BLaER1 (cell line): ENCODE results near the gene CA12.
"Not testable (repeated sequence)": the region's sequence is repeated elsewhere in the genome, so short reads cannot be mapped to it uniquely, and the experiment has no call there.

Experiments used
- H3K27ac ChIP-seq: shearing (Covaris generic); formaldehyde crosslinking; 2 replicates; pipeline ENCODE4 v1.8.1; 2022
- H3K27me3 ChIP-seq: shearing (Covaris generic); formaldehyde crosslinking; 2 replicates; pipeline ENCODE4 v1.8.1; 2022
- H3K36me3 ChIP-seq: shearing (Covaris generic); formaldehyde crosslinking; 2 replicates; pipeline ENCODE4 v1.8.1; 2022
- H3K4me1 ChIP-seq: shearing (Covaris generic); formaldehyde crosslinking; 2 replicates; pipeline ENCODE4 v1.8.1; 2022
- H3K4me2 ChIP-seq: shearing (Covaris generic); formaldehyde crosslinking; 2 replicates; pipeline ENCODE4 v1.8.1; 2022
- H3K4me3 ChIP-seq: shearing (Covaris generic); formaldehyde crosslinking; 2 replicates; pipeline ENCODE4 v1.8.1; 2022
- H3K9ac ChIP-seq: shearing (Covaris generic); formaldehyde crosslinking; 2 replicates; pipeline ENCODE4 v1.8.1; 2022
- H3K9me3 ChIP-seq: shearing (Covaris generic); formaldehyde crosslinking; 2 replicates; pipeline ENCODE4 v1.8.1; 2022
- H4K20me1 ChIP-seq: shearing (Covaris generic); formaldehyde crosslinking; 2 replicates; pipeline ENCODE4 v1.8.1; 2022
- Cebpa-rat ChIP-seq: shearing (Covaris generic); IDR thresholded peaks from 2 replicates; pipeline ENCODE4 v1.8.1; 2022

Gene CA12

DNA sequence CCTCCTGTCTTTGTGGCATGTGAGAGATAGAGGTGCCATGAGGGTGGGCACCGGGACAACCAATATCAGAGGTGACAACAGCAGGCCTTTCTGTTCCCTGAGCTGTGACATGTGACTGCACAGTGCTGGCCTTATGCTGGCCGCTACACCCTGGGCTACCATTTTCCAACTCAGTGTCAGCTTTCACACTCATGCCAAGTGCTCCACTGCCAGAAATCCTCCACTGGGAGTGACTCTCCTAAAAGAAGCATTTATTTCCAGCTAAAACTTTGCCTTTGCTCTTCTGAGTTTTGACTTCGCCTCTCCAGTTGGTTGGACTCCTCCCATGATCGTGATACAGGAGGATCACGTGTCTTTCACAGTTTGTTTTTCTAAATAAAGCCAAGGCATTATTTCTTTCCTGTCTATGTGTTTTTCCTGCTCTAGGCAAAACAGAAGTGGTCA is 31.4 kb downstream of the CA12 start:
- H3K9ac ChIP-seq, result no peak overlapping the region
- H3K27me3 ChIP-seq, result no peaks in the 10 kb centered on the region
- no peak overlapping the region for H3K4me3 ChIP-seq
- H3K27ac ChIP-seq, result no peak overlapping the region
- no peak overlapping the region for H3K4me2 ChIP-seq
- no peaks in the 10 kb centered on the region for H4K20me1 ChIP-seq
- H3K36me3 ChIP-seq, result no peaks in the 10 kb centered on the region
- H3K4me1 ChIP-seq, result peaks cover 51% of the 10 kb centered on the region
- TF ChIP-seq Cebpa-rat, result no peak
- no peaks in the 10 kb centered on the region for H3K9me3 ChIP-seq

DNA sequence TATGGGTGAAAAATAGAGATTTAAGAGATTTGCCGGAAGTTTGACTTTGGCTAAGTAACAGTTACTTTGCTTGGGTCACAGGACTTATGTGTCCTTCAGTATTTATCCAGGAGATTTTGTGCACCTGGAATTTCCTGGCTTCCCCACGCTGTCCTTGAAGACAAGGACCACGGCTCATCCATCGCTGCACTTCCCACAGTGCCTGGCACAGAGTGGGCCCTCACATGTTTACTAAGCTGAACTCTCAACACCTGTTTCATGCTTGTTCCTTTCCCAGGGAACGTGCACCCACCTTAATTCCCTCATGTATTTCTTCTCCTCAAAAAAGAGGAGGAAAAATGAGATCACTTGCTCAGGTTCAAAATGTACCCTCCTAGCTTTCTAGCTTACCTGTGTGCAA is 32.0 kb downstream of the CA12 start:
- TF ChIP-seq Cebpa-rat, result no peak
- H3K4me2 ChIP-seq, result no peak overlapping the region
- no peaks in the 10 kb centered on the region for H3K27me3 ChIP-seq

DNA sequence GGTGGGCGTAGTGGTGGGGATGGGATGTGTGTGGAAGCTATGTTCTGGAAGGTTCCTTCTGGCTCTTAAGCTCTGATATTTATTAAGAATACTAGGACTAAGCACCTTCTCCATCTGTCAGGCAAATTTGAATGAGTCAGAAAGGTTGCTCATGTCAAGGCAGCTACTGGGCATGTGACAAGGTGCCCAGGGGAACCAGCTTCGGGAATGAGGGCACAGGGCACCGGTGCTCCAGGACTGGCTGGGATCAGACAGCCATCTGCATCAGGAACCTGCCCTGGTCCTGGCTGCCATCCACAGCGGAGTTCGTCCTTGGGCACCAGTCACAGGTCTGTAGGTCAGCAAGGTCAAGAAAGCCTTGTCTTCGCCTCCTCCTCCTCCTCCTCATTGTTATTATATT is 32.5 kb downstream of the CA12 start:
- no peak for TF ChIP-seq Cebpa-rat
- H3K4me2 ChIP-seq, result peak overlapping the region; percentile 82
- H3K9me3 ChIP-seq, result no peaks in the 10 kb centered on the region
- H4K20me1 ChIP-seq, result no peaks in the 10 kb centered on the region
- H3K27ac ChIP-seq, result peak overlapping the region; percentile 73
- no peak overlapping the region for H3K9ac ChIP-seq
- H3K36me3 ChIP-seq, result no peaks in the 10 kb centered on the region
- no peaks in the 10 kb centered on the region for H3K27me3 ChIP-seq
- peaks cover 55% of the 10 kb centered on the region for H3K4me1 ChIP-seq
- no peak overlapping the region for H3K4me3 ChIP-seq

More for the DNA sequence above, 32.0 kb downstream of the CA12 start:
- Histone ChIP-seq H3K4me1 (peaks cover 51% of the 10 kb centered on the region), H3K4me3 (no peak overlapping the region), H3K9ac (no peak overlapping the region), H4K20me1 (no peaks in the 10 kb centered on the region), H3K36me3 (no peaks in the 10 kb centered on the region), H3K9me3 (no peaks in the 10 kb centered on the region), H3K27ac (no peak overlapping the region)

GRCh38 chr15:63348392-63348791 is 33.3 kb downstream of the CA12 start:
- TF ChIP-seq Cebpa-rat, result no peak
- no peaks in the 10 kb centered on the region for H3K36me3 ChIP-seq
- peak overlapping the region; percentile 82 for H3K4me2 ChIP-seq
- peak overlapping the region; percentile 73 for H3K27ac ChIP-seq
- peak overlapping the region; percentile 29 for H3K4me3 ChIP-seq
- H4K20me1 ChIP-seq, result no peaks in the 10 kb centered on the region
- H3K9me3 ChIP-seq, result no peaks in the 10 kb centered on the region
- no peaks in the 10 kb centered on the region for H3K27me3 ChIP-seq
- peaks cover 63% of the 10 kb centered on the region for H3K4me1 ChIP-seq
- peak overlapping the region; percentile 36; the same call in 1 of the 2 replicates for H3K9ac ChIP-seq

- H3K4me1 ChIP-seq, result peaks cover 73% of the 10 kb centered on the region
- TF ChIP-seq Cebpa-rat, result no peak
- peak overlapping the region; percentile 29 for H3K4me3 ChIP-seq
- H3K27ac ChIP-seq, result peak overlapping the region; percentile 73
- no peaks in the 10 kb centered on the region for H3K36me3 ChIP-seq
- no peaks in the 10 kb centered on the region for H3K27me3 ChIP-seq
- peak overlapping the region; percentile 82 for H3K4me2 ChIP-seq
- 0 out of 2 replicates have a peak overlapping the region, but pooled peaks have one; percentile 17 for H3K9ac ChIP-seq
- no peaks in the 10 kb centered on the region for H4K20me1 ChIP-seq
- H3K9me3 ChIP-seq, result no peaks in the 10 kb centered on the region
These were observed 34.4 kb downstream of the CA12 start for GRCh38 chr15:63347074-63347857.

DNA sequence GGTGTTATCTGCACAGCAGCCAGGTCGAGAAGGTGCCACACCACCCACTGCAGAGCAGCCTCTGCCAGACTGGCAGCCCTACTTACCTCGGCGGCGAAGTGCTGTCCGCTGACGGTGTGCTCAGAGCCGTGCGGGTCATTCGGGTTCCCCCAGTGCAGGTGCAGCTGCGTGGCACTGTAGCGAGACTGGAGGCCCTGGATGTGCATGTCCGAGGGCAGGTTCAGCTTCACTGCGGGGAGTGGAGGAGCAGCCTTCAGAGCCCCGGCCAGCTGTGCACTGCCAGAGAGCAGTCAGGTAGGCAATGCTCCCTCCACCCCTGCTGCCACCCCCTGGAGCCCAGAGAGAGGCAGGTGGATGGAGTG is 36.3 kb downstream of the CA12 start:
- H3K9me3 ChIP-seq, result no peaks in the 10 kb centered on the region
- no peaks in the 10 kb centered on the region for H3K36me3 ChIP-seq
- H3K9ac ChIP-seq, result no peak overlapping the region
- no peak overlapping the region for H3K4me3 ChIP-seq
- no peak for TF ChIP-seq Cebpa-rat
- no peaks in the 10 kb centered on the region for H3K27me3 ChIP-seq
- no peaks in the 10 kb centered on the region for H4K20me1 ChIP-seq
- peak overlapping the region; percentile 48 for H3K4me2 ChIP-seq
- peaks cover 73% of the 10 kb centered on the region for H3K4me1 ChIP-seq
- H3K27ac ChIP-seq, result no peak overlapping the region

- H3K27ac ChIP-seq, result no peak overlapping the region
- H4K20me1 ChIP-seq, result no peaks in the 10 kb centered on the region
- peak overlapping the region; percentile 48 for H3K4me2 ChIP-seq
- H3K9me3 ChIP-seq, result no peaks in the 10 kb centered on the region
- no peaks in the 10 kb centered on the region for H3K27me3 ChIP-seq
- TF ChIP-seq Cebpa-rat, result no peak
- no peak overlapping the region for H3K9ac ChIP-seq
- H3K4me3 ChIP-seq, result no peak overlapping the region
- no peaks in the 10 kb centered on the region for H3K36me3 ChIP-seq
- peaks cover 73% of the 10 kb centered on the region for H3K4me1 ChIP-seq
These were observed 36.8 kb downstream of the CA12 start for GRCh38 chr15:63344731-63345390.

DNA sequence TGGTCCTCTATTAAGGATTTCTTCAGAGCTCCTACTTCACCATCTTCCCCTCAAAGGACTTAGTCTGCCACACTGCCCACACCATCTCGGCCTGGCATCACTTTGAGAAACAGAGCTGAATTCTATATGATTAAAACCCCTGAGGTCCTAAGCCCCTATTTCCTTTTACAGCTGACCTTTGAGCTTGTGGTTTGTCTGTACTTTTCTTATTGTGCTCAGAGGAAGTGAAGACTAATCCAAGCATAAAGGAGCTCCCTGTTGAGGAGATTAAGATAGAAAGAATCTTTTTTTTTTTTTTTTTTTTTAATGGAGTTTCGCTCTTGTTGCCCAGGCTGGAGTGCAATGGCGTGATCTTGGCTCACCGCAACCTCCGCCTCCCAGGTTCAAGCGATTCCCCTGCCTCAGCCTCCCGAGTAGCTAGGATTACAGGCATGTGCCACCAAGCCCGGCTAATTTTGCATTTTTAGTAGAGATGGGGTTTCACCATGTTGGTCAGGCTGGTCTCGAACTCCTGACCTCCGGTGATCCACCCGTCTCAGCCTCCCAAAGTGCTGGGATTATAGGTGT is 38.6 kb downstream of the CA12 start:
- not testable (repeated sequence) for H3K9ac ChIP-seq, H3K27ac ChIP-seq, H3K27me3 ChIP-seq, H4K20me1 ChIP-seq, H3K4me3 ChIP-seq, H3K36me3 ChIP-seq, H3K9me3 ChIP-seq
- peak overlapping the region; percentile 48 for H3K4me2 ChIP-seq
- peaks cover 71% of the 10 kb centered on the region for H3K4me1 ChIP-seq

DNA sequence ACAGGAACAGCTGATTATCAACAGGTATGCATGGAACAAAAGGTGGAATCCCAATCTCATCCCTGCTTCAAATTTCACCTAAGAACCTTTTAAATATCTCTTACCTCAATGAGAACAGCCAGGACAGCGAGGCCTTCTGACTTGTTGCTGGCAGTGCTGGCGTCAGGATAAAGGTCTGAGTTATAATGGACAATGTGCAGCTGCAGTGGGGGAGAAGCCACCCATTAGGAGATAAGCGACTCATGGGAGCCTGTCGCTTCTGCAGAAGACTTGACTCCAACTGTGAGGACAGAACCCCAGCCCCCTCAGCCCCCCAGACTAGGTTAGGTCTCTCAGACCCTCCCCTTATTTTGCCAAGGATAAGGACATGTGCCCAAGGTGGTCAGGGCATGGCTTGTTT is 39.7 kb downstream of the CA12 start:
- no peak overlapping the region for H3K4me3 ChIP-seq
- no peak overlapping the region for H3K4me2 ChIP-seq
- TF ChIP-seq Cebpa-rat, result no peak

DNA sequence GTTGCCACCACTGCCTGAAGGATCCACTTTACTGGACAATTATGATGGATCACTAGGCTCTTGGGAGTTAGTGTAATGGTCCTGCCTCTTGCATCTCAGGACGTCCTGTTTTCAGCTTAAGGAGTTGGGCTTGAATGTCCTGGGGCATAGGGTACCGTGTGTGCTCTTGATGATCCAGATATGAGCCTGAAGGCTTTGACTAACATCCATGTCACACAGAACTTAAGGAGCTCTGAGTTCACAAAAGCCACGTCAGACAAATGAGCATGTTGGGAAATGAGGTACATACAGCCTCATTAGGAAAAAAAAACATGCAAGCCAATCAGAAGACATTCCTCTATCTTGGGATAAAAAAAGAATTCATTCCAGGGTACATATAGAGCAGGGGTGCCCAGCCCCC is 40.8 kb downstream of the CA12 start:
- Histone ChIP-seq H3K4me1 (peaks cover 50% of the 10 kb centered on the region), H3K9me3 (no peaks in the 10 kb centered on the region), H4K20me1 (no peaks in the 10 kb centered on the region), H3K4me3 (no peak overlapping the region), H3K27ac (no peak overlapping the region), H3K27me3 (no peaks in the 10 kb centered on the region), H3K4me2 (no peak overlapping the region), H3K36me3 (no peaks in the 10 kb centered on the region), H3K9ac (no peak overlapping the region)
- TF ChIP-seq Cebpa-rat, result no peak

More for the DNA sequence above, 39.7 kb downstream of the CA12 start:
- H3K4me1 ChIP-seq, result peaks cover 60% of the 10 kb centered on the region
- no peak overlapping the region for H3K27ac ChIP-seq
- no peaks in the 10 kb centered on the region for H3K9me3 ChIP-seq
- H3K36me3 ChIP-seq, result no peaks in the 10 kb centered on the region
- no peak overlapping the region for H3K9ac ChIP-seq
- H4K20me1 ChIP-seq, result no peaks in the 10 kb centered on the region
- no peaks in the 10 kb centered on the region for H3K27me3 ChIP-seq
